Hindlimb muscle (tissue), 1 donor: ENCODE measurements around the gene KBTBD4. TPM values are rescaled to one million over a fixed set of nuclear protein-coding genes. Genes with fewer than 3 reads are reported as not detected.
"Not testable (repeated sequence)": the region's sequence is repeated elsewhere in the genome, so short reads cannot be mapped to it uniquely, and the experiment has no call there.

Source experiments
- DNase-seq: peaks from one replicate; pipeline ENCODE4 v3.0.0-alpha.2; 2013
- polyA plus RNA-seq: library from polyadenylated mRNA; unstranded; fragments of 120-200 nt; gene quantifications from one replicate; pipeline ENCODE4 v1.2.1, GENCODE V29; 2013; ENCODE audit not compliant: insufficient read length

The KBTBD4 gene
- polyA plus RNA-seq, 1 donor = 16.3 TPM

DNA sequence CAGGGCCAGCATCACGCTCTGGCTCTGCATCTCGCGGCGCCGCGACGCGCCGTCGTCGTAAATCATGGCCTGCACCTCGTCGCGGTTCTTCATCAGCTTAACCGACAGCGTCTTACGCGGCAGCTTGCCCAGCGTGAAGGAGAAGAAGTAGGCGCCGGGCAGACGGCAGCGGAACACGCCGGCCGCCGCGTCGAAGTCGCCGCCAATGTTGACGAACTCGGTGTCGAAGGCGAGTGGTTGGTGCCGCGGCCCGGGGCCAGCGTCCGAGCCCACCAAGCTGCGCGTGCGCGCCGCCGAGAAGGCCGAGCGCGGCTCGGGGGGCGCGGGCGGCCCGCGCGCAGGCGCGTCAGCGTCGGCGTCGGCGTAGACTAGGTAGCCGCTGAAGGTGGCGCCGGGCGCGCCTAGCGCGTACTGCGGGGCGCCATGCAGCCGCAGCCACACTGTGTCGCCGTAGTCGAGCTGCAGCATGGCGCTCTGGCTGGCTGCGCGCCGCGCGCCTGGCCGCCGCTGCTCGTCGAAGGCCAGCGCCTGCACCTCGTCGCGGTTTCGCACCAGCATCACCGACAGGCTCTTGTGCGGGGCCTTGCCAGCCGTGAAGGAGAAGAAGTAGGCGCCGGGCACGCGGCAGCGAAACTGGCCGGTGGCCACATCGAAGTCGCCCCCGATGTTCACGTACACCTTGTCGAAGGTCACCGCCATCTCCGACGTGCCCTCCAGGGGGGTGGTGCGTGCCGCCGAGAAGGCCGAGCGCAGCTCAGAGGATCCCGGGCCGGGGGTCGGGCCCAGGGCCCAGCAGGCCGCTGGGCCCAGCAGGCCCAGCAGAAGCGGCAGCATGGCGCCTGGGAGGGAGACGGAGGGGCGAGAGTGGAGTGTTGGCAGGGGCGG is 11.4 kb upstream of the KBTBD4 start:
- DNase-seq = peak; percentile 87

DNA sequence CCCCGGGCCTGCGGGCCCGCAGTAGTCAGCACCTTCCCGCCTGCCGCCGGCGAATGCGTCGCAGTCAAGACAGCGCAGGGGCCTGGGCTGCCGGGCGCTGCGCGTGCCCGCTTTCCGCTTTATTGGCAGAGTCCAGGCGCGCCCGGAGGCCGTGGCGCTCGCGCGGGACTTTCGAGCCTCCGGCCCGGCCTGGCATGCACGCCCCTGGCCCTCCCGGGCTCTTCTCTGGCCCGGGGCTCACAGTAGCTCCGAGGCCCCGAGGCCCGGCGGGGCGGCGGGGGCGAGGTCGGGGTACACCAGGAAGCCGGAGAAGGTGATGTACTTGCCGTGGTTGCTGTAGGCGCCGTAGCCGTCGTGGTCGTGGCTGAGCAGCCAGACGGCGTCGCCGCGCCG is 10.8 kb upstream of the KBTBD4 start:
- DNase-seq = no peak

DNA sequence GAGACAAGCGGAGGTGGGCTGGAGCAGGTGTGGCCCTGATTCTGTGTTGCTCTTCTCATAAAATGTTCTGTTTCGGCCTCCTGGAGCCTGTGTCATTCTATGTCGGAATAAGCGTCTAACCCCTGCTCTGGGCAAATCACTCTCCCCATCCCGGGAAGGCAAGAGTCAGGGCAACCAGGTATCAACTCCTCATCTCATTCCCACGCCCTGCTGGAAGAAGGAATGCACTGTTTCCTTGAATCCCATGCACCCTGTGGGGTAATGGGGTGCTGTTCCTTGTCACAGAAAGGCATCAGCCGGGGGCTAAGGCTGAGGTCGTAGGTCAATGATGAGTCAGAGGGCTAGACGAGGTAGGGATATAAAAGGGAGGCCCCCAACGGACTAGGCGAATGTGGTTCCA is 10.3 kb upstream of the KBTBD4 start:
- no peak for DNase-seq

DNA sequence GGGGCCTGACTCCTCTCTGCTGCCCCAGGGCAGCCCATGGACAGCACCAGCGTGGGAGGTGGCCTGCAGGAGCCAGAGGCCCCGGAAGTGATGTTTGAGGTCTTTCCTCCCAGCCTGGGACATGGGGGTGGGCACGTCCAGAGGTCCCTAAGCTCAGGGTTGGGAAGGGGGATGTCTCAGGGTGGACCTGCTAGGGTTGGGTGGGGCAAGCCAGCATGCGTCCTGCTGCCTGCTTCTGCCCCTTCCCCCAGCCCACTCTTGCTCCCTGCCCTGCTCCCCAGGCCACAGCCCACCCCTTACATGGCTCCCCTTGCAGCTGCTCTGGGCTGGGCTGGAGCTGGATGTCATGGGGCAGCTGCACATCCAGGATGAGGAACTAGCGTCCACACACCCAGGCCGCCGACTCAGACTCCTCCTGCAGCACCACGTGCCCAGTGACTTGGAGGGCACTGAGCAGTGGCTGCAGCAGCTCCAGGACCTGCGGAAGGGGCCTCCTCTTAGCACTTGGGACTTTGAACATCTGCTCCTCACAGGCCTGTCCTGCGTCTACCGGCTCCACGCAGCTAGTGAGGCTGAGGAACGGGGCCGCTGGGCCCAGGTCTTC is 9.1 kb upstream of the KBTBD4 start:
- DNase-seq = no peak

DNA sequence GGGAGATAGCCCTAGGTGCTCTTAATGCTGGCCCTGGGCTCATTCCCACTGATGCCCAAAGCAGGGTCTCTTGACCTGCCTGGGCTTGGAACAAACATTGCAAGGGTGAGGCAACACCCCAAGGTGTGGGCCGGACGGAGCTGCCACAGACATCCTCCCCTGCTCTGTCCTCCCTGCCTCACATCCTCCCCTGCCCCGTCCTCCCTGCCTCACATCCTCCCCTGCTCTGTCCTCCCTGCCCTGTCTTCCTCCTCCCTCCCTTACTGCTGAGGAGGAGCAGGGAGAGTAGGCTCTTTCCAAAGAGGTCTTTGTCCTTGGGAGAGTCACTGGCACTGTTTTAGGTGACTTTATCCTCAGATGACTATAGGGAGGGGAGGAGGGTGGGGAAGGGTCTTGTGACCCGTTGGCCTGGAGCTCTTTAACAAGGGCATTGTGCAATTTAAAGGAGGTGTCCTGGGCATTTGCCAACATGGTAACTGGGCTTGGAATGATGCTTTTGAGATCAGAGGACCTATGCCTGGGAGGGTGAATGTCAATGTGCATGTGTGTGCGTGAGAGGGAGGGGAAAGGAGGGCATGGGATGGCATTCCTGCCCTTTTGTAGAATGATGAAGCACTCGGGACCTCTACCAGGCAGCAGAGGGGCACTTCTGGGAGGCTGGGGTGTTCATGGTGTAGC is 8.4 kb upstream of the KBTBD4 start:
- DNase-seq = no peak

DNA sequence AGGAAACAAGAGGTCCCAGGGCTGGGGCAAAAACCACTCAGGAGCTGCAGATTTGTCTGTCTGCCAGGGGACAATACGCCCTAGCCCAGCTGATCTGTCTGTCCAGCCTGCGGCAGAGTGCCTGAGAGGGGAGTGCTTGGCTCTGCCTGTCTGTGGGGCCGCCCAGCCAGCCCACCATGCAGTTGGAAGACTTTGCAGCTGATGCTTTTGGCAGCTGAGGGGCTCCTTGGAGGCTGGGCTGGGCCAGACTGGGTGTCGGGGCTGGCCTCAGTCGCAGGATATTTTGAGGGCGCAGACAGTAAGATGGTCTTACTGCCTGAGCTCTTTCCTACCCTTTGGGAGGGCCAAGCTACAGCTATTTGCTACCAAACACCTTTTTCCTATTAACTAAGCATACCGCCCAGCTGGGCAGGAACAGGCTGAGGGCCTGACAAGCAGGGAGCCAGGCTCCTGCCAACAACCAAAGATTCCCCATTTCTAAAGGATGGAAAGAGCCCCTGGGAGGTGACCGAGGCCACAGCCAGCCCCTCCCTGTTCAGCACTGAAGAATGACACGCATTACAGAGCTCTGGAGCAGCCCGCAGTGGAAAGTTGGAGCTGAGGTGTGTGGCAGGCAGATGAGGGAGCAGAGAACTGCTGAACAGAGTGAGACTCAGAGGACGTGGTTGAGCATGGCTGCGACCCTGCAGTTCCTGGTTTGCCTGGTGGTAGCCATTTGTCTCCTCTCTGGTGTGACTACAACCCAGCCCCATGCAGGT is 7.5 kb upstream of the KBTBD4 start, which contains the start of gene FAM180B:
FAM180B (plus strand) TSS at position 581 of the 758 bp plus-strand sequence; CDS start at position 672, 91 bp downstream.
- peak; percentile 70 for DNase-seq

DNA sequence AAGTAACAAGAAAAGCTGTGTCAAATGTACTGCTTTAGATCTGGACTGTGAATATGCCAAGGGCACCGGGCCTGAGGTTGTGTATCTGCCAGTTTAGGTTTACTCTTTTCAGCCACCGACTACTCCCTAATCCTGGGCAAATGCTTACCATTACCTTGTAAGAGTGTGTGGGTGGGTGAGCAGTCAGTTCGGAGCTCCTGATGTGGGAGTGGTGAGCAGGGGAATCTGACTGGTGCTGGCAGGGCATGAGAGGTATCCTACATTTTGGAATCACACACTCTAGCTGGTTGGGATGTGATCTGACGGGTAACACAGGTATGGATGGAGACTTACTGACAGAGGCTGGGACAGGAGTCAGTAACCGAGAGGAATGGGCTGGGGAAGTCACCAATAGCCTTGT is 5.1 kb upstream of the KBTBD4 start:
- no peak for DNase-seq

DNA sequence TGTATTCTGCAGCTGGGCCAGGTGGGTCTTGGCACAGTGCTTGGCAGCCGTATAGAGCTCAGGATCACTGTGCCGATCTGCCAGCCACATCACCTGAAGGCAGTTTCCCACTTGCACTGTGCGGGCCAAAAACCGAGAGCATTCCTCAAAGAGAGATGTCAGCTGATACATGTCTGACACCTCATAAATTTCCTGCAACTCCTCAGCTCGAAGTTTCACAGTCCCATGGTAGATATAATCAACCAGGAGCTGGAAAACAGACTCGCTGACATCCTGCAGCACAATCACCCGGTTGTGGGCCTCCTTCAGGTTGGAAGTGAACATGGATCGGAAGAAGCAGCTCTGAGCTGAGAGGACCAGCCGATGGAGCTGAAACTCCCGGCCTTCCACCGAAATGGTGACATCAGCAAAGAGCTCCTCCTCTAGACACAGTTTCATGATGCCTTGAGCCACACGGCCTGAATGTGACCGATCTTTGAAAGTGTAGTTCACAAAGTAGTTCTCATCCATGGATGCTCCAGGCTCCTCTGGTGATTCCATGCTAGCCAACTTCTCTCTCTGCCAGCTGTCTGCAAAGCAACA is 1.2 kb downstream of the KBTBD4 start:
- no peak for DNase-seq

DNA sequence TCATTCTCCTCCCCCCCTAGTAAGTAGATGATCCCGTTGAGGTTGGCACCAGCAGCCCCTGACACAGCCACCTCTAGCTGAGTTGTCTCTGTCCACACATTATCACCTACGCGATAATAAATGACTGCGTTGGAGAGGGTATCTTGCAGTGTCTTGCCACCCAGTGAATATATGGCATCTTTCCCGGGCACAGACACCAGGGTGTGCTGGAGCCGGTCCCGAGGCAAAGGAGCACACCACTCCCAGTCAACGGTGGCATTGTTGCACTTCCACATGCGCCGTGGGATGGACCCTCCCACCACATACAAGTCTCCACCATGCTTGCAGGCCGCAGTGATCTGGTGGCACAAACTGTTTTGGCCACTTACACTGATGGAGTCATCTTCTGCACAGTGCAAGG is 5.4 kb downstream of the KBTBD4 start:
- DNase-seq = no peak

DNA sequence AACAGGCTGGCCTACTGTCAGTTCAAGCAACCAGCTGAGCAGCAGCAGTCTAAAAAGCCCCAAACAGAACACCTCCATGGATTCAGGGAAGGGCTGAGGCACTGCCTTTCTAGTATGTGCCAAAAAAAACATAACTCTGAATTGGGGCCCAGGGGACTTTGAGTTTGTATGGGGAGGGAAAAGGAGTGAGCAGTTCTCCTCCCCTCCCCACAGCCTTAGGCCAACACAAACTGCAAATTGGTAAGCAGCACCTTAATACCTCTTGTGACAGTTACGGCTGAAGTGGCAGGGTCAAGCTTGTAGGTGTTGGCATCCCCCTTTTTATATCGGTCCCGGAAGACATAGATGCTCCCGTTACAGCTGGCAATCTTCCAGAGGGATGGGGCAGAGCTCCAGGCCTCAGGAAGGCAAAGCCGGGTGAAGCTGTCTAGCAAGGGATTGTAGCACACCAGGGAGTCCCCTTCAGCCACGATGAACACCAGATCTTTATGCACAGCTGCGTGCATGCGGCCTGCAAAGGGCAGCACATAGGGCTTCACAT is 6.0 kb downstream of the KBTBD4 start:
- DNase-seq = no peak

DNA sequence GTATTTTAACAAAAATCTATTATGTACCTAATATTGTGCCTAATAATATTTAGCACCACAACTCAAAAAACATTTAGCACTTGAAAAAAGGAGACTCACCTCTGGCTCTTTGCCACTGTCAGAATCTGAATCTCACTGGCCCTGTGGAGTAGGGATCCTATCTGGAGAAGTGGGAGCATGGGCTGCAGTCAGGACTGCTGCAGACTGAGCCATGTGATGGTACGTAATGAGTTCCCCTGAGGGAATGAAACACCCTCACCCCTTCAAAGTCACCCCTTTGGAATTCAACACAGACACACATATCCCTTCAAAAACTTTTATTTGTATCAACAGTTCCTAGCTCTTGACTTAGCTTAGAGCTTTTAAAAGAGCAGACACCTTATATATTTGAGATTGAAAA is 6.9 kb downstream of the KBTBD4 start:
- DNase-seq = no peak

DNA sequence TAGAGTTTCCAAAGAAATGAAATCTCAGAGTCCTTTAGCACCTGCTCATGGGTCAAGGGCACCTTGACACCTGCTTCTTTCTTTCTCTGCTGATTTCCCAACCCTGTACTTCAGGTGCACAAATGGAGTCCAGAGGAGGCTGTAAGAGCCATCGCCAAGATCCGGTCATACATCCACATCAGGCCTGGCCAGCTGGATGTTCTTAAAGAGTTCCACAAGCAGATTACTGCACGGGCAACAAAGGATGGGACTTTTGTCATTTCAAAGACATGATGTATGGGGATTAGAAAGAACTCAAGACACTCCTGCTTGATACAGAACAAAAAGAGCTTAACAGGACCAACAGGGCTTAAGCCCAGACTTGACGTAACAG is 7.4 kb downstream of the KBTBD4 start:
- DNase-seq = no peak

DNA sequence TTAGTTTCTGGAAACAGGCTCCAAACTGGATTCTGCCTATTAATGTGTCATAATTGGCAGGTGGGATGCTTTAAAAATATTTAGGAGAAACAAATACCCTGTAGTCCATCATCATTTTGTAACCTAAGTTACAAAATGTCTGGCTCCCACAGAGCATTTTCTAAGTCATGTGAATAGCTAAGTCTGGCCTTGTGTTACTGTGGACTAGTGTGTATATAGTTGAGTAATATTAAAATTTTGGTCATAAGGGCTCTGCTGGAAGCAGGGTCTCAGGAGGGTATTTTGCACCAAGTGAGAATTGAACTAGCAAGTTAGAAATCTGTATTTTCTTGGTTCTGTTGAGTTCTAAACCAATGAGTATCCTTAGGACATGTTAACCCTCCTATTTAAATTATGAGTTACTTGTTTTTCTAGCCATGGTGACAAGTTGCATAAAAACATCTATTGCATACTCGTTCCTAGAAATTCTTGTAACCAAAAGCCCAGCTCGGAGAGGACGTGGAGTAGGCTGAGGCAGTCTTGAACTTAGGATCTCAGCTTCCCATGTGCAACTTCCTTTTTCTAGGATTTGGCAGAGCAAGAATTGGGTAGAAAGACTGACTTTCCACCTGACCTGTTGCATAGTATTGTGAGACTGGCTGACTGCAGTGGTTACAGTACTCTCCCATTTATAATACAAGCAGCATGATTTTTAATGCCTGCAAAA is 8.0 kb downstream of the KBTBD4 start:
- DNase-seq = no peak

DNA sequence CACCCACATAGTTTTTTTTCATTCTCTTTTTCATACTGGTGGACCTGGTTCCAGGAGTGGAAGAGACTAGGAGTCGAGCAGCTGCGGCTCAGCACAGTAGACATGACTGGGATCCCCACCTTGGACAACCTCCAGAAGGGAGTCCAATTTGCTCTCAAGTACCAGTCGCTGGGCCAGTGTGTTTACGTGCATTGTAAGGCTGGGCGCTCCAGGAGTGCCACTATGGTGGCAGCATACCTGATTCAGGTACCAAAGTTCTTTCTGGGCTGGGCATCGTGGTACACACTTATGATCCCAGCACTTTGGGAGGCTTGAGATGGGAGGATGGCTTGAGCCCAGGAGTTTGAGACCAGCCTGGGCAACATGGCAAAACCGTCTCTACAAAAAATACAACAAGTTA is 9.1 kb downstream of the KBTBD4 start:
- DNase-seq = no peak

DNA sequence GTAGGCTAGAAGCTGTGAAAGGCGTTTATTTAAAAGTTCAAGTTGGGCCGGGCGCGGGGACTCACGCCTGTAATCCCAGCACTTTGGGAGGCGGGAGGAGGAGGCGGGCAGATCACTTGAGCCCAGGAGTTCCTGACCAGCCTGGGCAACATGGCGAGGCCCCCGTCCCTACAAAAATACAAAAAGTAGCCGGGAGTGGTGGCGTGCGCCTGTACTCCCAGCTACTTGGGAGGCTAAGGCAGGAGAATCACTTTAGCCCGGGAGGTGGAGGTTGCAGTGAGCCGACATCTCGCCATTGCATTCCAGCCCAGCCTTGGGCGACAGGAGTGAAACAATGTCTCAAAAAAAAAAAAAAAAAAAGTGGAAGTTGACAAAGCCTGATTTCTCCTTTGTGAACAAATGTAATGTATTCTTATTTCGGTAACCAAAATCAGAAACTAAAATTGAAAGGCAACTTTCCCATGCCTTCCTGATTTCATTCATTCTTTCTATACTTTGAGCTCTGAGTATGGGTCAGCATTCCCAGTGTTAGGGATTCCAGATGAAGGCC is 12.5 kb downstream of the KBTBD4 start:
- no peak for DNase-seq

DNA sequence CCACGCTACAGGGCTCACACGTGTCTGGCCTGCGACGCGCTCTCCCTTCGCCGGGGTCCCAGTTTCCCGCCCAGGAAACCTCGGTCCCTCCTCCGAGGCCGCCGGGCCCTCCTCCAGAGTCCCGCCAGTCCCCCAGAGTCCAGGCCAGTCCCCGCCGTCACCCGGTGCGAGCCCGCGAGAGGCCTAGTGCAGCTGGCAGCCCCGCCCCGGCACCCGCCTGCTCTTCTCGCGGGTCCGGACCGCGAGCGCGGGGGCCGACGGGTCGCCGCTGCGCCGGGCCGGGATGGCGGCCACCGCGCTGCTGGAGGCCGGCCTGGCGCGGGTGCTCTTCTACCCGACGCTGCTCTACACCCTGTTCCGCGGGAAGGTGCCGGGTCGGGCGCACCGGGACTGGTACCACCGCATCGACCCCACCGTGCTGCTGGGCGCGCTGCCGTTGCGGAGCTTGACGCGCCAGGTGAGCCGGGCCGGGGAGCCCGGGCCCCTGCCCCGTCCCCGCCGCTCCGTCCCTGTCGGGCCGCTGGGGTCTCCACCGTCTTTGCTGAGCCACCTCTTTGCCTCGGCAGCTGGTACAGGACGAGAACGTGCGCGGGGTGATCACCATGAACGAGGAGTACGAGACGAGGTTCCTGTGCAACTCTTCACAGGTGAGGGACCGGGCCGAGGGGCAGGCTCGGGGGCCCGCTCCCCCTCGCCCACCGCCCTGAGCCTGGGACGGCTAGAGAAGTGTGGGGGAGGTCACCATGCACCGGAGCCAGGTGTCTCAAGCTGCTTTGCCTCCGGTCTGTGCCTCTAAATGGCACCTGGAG is 13.2 kb downstream of the KBTBD4 start, which contains the start of gene PTPMT1:
PTPMT1 (plus strand) TSS at position 260 of the 809 bp plus-strand sequence; CDS start at position 284, 24 bp downstream.
- peak; percentile 72 for DNase-seq

DNA sequence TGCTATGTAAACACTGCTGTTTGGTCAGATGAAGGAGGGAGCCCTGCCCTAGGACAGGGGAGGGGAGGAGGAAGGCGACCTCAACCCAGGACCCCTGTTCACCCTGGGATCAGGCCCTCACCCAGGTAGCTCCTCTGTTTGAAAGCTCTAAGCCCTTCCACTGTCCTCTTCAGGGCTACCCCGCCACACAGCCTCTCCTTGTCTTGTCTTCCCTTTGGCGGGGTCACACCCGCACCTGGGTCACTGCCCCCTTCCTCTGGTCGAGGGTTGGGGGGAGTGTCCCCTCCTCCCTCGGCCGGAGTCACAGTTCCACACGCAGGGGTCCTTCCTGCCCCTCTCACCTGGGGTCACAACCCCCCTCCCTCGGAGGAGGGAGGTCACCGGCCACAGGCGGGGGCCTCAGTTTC is 13.8 kb downstream of the KBTBD4 start:
- no peak for DNase-seq

DNA sequence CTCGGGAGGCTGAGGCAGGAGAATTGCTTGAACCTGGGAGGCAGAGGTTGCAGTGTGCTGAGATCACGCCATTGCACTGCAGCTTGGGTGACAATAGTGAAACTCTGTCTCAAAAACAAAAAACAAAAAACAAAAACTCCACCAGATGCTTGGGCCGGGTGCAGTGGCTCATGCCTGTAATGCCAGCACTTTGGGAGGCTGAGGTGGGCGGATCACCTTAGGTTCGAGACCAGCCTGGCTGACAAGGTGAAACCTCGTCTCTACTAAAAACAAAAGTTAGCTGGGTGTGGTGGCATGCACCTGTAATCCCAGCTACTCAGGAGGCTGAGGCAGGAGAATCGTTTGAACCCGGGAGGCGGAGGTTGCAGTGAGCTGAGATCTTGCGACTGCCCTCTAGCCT is 14.4 kb downstream of the KBTBD4 start:
- DNase-seq = not testable (repeated sequence)

DNA sequence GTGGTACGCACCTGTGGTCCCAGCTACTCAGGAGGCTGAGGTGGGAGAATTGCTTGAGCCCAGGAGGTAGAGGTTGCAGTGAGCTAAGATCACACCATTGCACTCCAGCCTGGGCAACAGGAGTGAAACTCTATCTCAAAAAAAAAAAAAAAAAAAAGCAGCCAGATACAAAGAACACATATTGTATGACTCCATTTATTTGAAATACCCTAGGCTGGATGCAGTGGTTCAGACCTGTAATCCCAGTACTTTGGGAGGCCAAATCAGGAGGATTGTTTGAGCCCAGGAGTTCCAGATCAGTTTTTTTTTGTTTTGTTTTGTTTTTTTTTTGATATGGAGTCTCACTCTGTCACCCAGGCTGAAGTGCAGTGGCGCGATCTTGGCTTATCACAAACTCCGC is 16.4 kb downstream of the KBTBD4 start:
- DNase-seq = not testable (repeated sequence)

DNA sequence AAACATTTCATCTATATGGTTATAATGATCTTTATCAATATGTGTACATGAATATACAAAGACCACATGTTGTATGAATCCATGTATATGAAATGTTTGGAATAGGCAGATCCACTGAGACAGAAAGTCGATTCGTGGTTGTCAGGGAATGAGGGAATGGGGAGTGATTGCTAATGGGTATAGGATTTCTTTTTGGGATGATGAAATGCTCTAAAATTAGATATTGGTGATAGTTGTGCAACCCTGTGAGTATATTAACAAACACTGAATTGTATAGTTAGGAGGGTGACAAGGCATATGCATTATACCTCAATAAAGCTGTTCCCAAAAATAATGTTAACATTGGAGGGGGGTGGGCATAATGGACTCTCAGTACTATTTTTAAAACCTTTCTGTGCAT is 18.3 kb downstream of the KBTBD4 start:
- no peak for DNase-seq
